HUES6 (cell line): ENCODE data around the gene VWA7.
"Not testable (repeated sequence)": the region's sequence is repeated elsewhere in the genome, so short reads cannot be mapped to it uniquely, and the experiment has no call there.

ENCODE experiments used
- H3K27ac ChIP-seq: 2 replicates; pipeline ENCODE4 v1.7.0; 2013; ENCODE audit warnings: low read depth, mild to moderate bottlenecking, low read length, inconsistent platforms
- H3K27me3 ChIP-seq: 2 replicates; pipeline ENCODE4 v1.6.1; 2013; ENCODE audit warnings: low read length; ENCODE audit not compliant: control insufficient read depth, insufficient read depth
- H3K36me3 ChIP-seq: 2 replicates; pipeline ENCODE4 v1.6.1; 2013; ENCODE audit warnings: low read length; ENCODE audit not compliant: control insufficient read depth, insufficient read depth
- H3K4me1 ChIP-seq: 2 replicates; pipeline ENCODE4 v1.6.1; 2013; ENCODE audit warnings: low read length; ENCODE audit not compliant: control insufficient read depth, insufficient read depth
- H3K4me3 ChIP-seq: 2 replicates; pipeline ENCODE4 v1.5.1; 2013; ENCODE audit warnings: low read depth, low read length
- H3K9ac ChIP-seq: one replicate; pipeline ENCODE4 v1.6.1; 2013; ENCODE audit warnings: mild to moderate bottlenecking, low read length
- H3K9me3 ChIP-seq: 2 replicates; pipeline ENCODE4 v1.6.1; 2013; ENCODE audit warnings: low read depth, low read length; ENCODE audit not compliant: control insufficient read depth, insufficient read depth

The VWA7 gene

DNA sequence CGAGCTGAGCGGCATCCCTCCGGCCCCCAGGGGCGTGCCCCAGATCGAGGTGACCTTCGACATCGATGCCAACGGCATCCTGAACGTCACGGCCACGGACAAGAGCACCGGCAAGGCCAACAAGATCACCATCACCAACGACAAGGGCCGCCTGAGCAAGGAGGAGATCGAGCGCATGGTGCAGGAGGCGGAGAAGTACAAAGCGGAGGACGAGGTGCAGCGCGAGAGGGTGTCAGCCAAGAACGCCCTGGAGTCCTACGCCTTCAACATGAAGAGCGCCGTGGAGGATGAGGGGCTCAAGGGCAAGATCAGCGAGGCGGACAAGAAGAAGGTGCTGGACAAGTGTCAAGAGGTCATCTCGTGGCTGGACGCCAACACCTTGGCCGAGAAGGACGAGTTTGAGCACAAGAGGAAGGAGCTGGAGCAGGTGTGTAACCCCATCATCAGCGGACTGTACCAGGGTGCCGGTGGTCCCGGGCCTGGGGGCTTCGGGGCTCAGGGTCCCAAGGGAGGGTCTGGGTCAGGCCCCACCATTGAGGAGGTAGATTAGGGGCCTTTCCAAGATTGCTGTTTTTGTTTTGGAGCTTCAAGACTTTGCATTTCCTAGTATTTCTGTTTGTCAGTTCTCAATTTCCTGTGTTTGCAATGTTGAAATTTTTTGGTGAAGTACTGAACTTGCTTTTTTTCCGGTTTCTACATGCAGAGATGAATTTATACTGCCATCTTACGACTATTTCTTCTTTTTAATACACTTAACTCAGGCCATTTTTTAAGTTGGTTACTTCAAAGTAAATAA, 40.2 kb upstream of the VWA7 start:
- H3K27me3 ChIP-seq, H3K9ac ChIP-seq, H3K27ac ChIP-seq, H3K36me3 ChIP-seq, H3K9me3 ChIP-seq: not testable (repeated sequence)
- Histone ChIP-seq H3K4me1 (peaks cover 17% of the 10 kb centered on the region), H3K4me3 (peak overlapping the region; percentile 54)

- peak within 1 kb of the TSS; percentile 86 for H3K9ac ChIP-seq
- no peaks in the 10 kb centered on the region for H3K9me3 ChIP-seq
- no peaks in the 10 kb centered on the region for H3K27me3 ChIP-seq
- H3K27ac ChIP-seq, result peak within 1 kb of the TSS; percentile 85; the same call in 1 of the 2 replicates
- peak within 1 kb of the TSS; percentile 68 for H3K4me3 ChIP-seq
- peaks cover 14% of the 10 kb centered on the region for H3K4me1 ChIP-seq
- no peaks in the 10 kb centered on the region for H3K36me3 ChIP-seq
Observed at GRCh38 chr6:31815025-31815838, 38.1 kb upstream of the VWA7 start, which contains the start of the genes HSPA1A and HSPA1L. Gene HSPA1A (plus strand): TSS chr6:31815543. CDS start chr6:31815757, 214 bp downstream. Gene HSPA1L (minus strand): TSS chr6:31815283. CDS start chr6:31811972, 3,311 bp downstream.

GRCh38 chr6:31814677-31815024, 37.5 kb upstream of the VWA7 start:
- H3K9me3 ChIP-seq, result no peaks in the 10 kb centered on the region
- no peaks in the 10 kb centered on the region for H3K36me3 ChIP-seq
- peak overlapping the region; percentile 68 for H3K4me3 ChIP-seq
- H3K27ac ChIP-seq, result peak overlapping the region; percentile 85; the same call in 1 of the 2 replicates
- no peaks in the 10 kb centered on the region for H3K27me3 ChIP-seq
- peaks cover 14% of the 10 kb centered on the region for H3K4me1 ChIP-seq
- peak overlapping the region; percentile 32 for H3K9ac ChIP-seq

DNA sequence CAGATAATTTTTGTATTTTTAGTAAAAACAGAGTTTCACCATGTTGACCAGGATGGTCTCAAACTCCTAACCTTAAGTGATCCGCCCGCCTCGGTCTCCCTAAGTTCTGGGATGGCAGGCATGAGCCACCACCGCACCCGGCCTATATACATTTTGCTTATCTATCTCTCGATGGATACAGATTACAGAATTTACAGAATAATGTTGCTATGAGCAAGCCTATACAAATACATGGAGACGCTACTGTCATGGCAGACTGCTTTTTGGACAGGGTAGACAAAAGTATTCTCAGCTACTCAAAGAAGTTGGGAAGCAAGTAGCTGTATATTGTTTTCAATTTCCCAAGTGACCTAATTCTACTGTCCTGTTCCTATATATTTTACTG, 36.3 kb upstream of the VWA7 start:
- H3K4me3 ChIP-seq, result peak overlapping the region; percentile 68; the same call in 1 of the 2 replicates

DNA sequence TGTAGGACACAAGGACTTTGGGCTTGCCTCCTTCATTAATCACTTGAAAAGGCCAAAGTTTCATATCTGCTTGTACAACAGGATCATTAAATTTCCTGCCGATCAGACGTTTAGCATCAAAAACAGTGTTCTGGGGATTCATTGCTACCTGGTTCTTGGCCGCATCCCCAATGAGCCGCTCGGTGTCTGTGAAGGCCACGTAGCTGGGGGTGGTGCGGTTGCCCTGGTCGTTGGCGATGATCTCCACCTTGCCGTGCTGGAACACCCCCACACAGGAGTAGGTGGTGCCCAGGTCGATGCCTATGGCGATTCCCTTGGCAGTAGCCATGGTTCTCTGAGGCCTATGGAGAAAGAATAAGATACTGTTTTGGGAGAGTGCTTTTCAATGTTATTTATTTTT, 34.5 kb upstream of the VWA7 start:
- Histone ChIP-seq H3K27ac (no peak overlapping the region), H3K36me3 (no peaks in the 10 kb centered on the region), H3K9me3 (no peaks in the 10 kb centered on the region), H3K27me3 (no peaks in the 10 kb centered on the region), H3K4me1 (peaks cover 7% of the 10 kb centered on the region), H3K4me3 (no peak overlapping the region), H3K9ac (no peak overlapping the region)

More for the DNA sequence above, 36.3 kb upstream of the VWA7 start:
- Histone ChIP-seq H3K4me1 (peaks cover 11% of the 10 kb centered on the region), H3K9ac (peak overlapping the region; percentile 38), H3K9me3 (no peaks in the 10 kb centered on the region), H3K27ac (no peak overlapping the region), H3K36me3 (no peaks in the 10 kb centered on the region), H3K27me3 (no peaks in the 10 kb centered on the region)

DNA sequence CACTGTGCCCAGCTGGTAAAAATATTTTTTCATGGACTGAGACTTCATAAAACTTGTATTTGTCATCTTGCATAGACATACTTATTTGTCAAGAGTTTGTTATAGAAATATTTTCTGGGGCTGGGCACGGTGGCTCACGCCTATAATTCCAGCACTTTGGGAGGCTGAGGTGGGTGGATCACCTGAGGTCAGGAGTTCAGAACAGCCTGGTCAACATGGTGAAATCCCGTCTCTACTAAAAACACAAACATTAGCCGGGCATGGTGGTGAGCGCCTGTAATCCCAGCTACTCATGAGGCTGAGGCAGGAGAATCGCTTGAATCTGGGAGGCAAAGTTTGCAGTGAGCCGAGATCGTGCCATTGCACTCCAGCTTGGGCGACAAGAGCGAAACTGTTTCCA, 31.5 kb upstream of the VWA7 start:
- H3K4me1 ChIP-seq, H3K9me3 ChIP-seq, H3K4me3 ChIP-seq, H3K9ac ChIP-seq, H3K27ac ChIP-seq, H3K27me3 ChIP-seq, H3K36me3 ChIP-seq: not testable (repeated sequence)

- peak within 1 kb of the TSS; percentile 96 for H3K4me3 ChIP-seq
- H3K27ac ChIP-seq, result peak within 1 kb of the TSS; percentile 91
- H3K9ac ChIP-seq, result peak within 1 kb of the TSS; percentile 91
- H3K36me3 ChIP-seq, result peaks cover 19% of the 10 kb centered on the region
- H3K4me1 ChIP-seq, result no peaks in the 10 kb centered on the region
- H3K9me3 ChIP-seq, result no peaks in the 10 kb centered on the region
- H3K27me3 ChIP-seq, result no peaks in the 10 kb centered on the region
Observed at GRCh38 chr6:31806470-31807272, 29.5 kb upstream of the VWA7 start, which contains the start of gene LSM2. Gene LSM2 (minus strand): TSS chr6:31806966. CDS start chr6:31806757, 209 bp downstream.

- H3K9me3 ChIP-seq, result no peaks in the 10 kb centered on the region
- no peaks in the 10 kb centered on the region for H3K27me3 ChIP-seq
- no peaks in the 10 kb centered on the region for H3K4me1 ChIP-seq
- H3K4me3 ChIP-seq, result peak overlapping the region; percentile 96
- peak overlapping the region; percentile 91 for H3K9ac ChIP-seq
- peak overlapping the region; percentile 91 for H3K27ac ChIP-seq
- peaks cover 23% of the 10 kb centered on the region for H3K36me3 ChIP-seq
Observed at GRCh38 chr6:31805939-31806469, 28.9 kb upstream of the VWA7 start.

DNA sequence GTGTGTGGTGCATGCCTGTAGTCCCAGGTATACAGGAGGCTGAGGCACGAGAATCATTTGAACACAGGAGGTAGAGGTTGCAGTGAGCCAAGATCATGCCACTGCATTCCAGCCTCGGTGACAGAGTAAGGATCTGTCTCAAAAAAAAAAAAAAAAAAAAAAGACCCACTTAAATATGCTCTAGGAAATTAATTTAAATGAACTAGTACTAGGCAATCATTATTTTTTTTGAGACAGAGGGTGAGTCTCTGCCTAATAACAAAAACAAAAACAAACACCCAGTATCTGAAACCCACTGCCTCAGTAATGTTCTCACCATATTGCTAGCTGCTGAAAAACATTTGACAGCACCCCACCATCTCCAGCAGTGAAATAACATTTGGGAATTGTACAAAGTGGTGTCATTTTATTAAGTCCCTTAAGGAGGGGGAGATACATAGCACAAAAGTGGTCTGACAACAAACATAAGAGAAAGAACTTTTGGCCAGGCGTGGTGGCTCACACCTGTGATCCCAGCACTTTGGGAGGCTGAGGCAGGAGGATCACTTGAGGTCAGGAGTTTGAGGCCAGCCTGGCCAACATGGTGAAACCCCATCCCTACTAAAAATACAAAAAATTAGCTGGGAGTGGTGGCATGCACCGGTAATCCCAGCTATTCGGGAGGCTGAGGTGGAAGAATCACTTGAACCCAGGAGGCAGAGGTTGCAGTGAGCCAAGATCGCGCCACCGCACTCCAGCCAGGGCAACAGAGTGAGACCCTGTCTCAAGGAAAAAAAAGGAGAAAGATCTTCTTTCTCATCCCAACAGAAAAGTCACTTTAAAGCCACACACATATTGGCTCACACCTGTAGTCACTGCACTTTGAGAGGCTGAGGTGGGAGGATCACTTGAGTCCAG, 24.2 kb upstream of the VWA7 start:
- H3K4me3 ChIP-seq, H3K4me1 ChIP-seq, H3K27ac ChIP-seq, H3K9ac ChIP-seq, H3K9me3 ChIP-seq, H3K27me3 ChIP-seq: not testable (repeated sequence)
- H3K36me3 ChIP-seq, result peaks cover 40% of the 10 kb centered on the region

- Histone ChIP-seq H3K4me1 (no peaks in the 10 kb centered on the region), H3K9me3 (no peaks in the 10 kb centered on the region), H3K36me3 (peaks cover 40% of the 10 kb centered on the region), H3K4me3 (no peak overlapping the region), H3K27me3 (no peaks in the 10 kb centered on the region), H3K9ac (no peak overlapping the region), H3K27ac (no peak overlapping the region)
Observed at GRCh38 chr6:31799781-31800180, 22.7 kb upstream of the VWA7 start.
